A673 (cell line): ENCODE measurements around the gene AFAP1. TPM values are rescaled to one million over a fixed set of nuclear protein-coding genes. Genes with fewer than 3 reads are reported as not detected.
A peak's percentile ranks its signal among the peaks of the same experiment; 100 is the strongest.

Experiments
- BruUV-seq: library from RNA; stranded (reverse); fragments of 400-500 nt; replicated peaks from 2 replicates; lab custom pipeline; 2021; lab: Mats Ljungman, UMichigan
- CTCF ChIA-PET: fragments of 300-600 bp; sonication (Branson Sonifier 250); formaldehyde crosslinking; loops from one replicate; lab custom pipeline; 2022; ENCODE audit warnings: antibody characterized with exemption; lab: Charles Lee
- POLR2A ChIA-PET: fragments of 300-600 bp; sonication (Branson Sonifier 250); formaldehyde crosslinking; loops from one replicate; lab custom pipeline; 2022; ENCODE audit warnings: antibody characterized with exemption; ENCODE audit not compliant: low non-redundant PET; lab: Charles Lee
- DNase-seq: peaks from one replicate; pipeline ENCODE4 v3.0.0-alpha.2; 2015; ENCODE audit warnings: low spot score
- H3K27ac ChIP-seq: fragments of 200-600 bp; sonication (generic); 2 replicates; pipeline ENCODE4 v1.5.1; 2016; ENCODE audit warnings: mixed run types, low read depth, mild to moderate bottlenecking, mixed read lengths, antibody characterized with exemption, low read length; ENCODE audit not compliant: poor library complexity, severe bottlenecking
- H3K27me3 ChIP-seq: fragments of 200-600 bp; sonication (generic); replicated peaks from 2 replicates; pipeline ENCODE4 v1.6.1; 2017; ENCODE audit warnings: mixed run types, low read depth, mild to moderate bottlenecking, mixed read lengths, antibody characterized with exemption, low read length; ENCODE audit not compliant: insufficient read depth, poor library complexity
- H3K36me3 ChIP-seq: fragments of 200-600 bp; sonication (generic); 2 replicates; pipeline ENCODE4 v1.6.1; 2016; ENCODE audit warnings: mixed run types, mild to moderate bottlenecking, mixed read lengths, antibody characterized with exemption, low read length; ENCODE audit not compliant: insufficient read depth, poor library complexity, severe bottlenecking
- H3K4me1 ChIP-seq: fragments of 200-600 bp; sonication (generic); 2 replicates; pipeline ENCODE4 v1.6.1; 2017; ENCODE audit warnings: mixed run types, mild to moderate bottlenecking, mixed read lengths, antibody characterized with exemption, low read length; ENCODE audit not compliant: insufficient read depth, poor library complexity, severe bottlenecking
- H3K4me3 ChIP-seq: fragments of 200-600 bp; sonication (generic); 2 replicates; pipeline ENCODE4 v1.5.1; 2016; ENCODE audit warnings: low read depth, mixed run types, mild to moderate bottlenecking, mixed read lengths, low read length; ENCODE audit not compliant: poor library complexity, severe bottlenecking
- H3K9me3 ChIP-seq: fragments of 200-600 bp; sonication (generic); 2 replicates; pipeline ENCODE4 v1.6.1; 2016; ENCODE audit warnings: mixed run types, low read depth, mild to moderate bottlenecking, mixed read lengths, antibody characterized with exemption, low read length; ENCODE audit not compliant: poor library complexity, severe bottlenecking
- CTCF ChIP-seq: fragments of 300-800, 200-600 bp; sonication (generic); conservative IDR thresholded peaks from 2 replicates; pipeline ENCODE4 v1.5.1; 2017; ENCODE audit warnings: low read depth, mild to moderate bottlenecking, antibody characterized with exemption, low read length, moderate library complexity, mixed read lengths
- EZH2 ChIP-seq: fragments of 200-600 bp; sonication (generic); IDR thresholded peaks from 2 replicates; pipeline ENCODE4 v1.6.1; 2017; ENCODE audit warnings: borderline replicate concordance, low read depth, mild to moderate bottlenecking, mixed read lengths, antibody characterized with exemption, low read length; ENCODE audit not compliant: poor library complexity, severe bottlenecking
- intact Hi-C: fragments of 100-400 bp; cut with micrococcal nuclease; formaldehyde crosslinking; loops from one replicate; pipeline ENCODE4 v1.10.0; 2022; ENCODE audit not compliant: unreplicated experiment
- total RNA-seq: library from RNA; stranded (reverse); gene quantifications from 2 replicates; pipeline ENCODE4 v1.2.3, GENCODE V29; 2021

AFAP1 gene
- total RNA-seq, 1 experiment from 2014 or later = 42.6 TPM

DNA sequence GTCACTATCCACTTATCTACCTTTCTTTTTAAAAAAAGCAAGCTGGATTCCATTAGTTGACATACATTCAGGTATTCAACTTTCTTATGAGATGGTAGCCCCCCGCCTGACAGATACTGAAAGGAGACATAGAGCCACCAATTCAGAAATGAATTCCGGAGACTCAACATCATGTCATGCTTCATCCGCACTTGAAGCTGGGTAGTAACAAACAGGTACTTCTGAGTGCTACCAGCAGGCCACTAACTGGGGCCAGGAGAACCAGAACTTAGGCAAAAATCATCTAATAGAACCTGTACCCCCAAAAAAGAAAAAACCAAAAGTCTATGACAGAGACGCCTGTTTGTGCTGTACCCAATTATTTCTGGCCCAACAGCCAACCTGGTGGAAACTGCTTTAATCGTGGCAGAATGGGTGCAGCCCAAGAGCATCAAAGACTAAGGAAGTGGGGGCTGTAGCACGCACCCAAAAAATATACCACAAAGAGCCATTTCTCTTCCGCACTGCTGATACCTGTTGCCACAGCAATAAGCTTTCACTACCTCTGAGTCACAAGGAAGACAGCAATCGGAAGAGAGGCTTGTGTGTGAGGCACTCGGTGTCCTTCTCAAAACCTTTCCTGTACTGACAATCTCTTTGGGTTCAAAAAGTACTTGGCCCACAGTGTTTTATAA is 84.8 kb downstream of the AFAP1 start:
- DNase-seq = no peak
- peaks cover 33% of the 10 kb centered on the region for H3K4me1 ChIP-seq
- H3K36me3 ChIP-seq = peaks cover 19% of the 10 kb centered on the region
- intact Hi-C loops = no loop called here
- POLR2A ChIA-PET = interaction anchor here (0.6 kb wide), 1 partner anchor 52 kb away, joined by 10 read pairs; no protein-coding TSS in a partner anchor
- no peak overlapping the region for H3K4me3 ChIP-seq
- CTCF ChIA-PET = no interaction called here
- H3K27me3 ChIP-seq = no peaks in the 10 kb centered on the region
- H3K27ac ChIP-seq = peak overlapping the region; percentile 5
- no peak for TF ChIP-seq EZH2
- TF ChIP-seq CTCF = no peak
- no peaks in the 10 kb centered on the region for H3K9me3 ChIP-seq
- no TSS peak for BruUV-seq

GRCh38 chr4:7854216-7854615 is 85.4 kb downstream of the AFAP1 start:
- H3K27ac ChIP-seq = no peak overlapping the region
- no peak for DNase-seq
- H3K4me1 ChIP-seq = peaks cover 27% of the 10 kb centered on the region
- peaks cover 19% of the 10 kb centered on the region for H3K36me3 ChIP-seq
- CTCF ChIA-PET = no interaction called here
- intact Hi-C loops = no loop called here
- POLR2A ChIA-PET = no interaction called here
- no peaks in the 10 kb centered on the region for H3K27me3 ChIP-seq
- TF ChIP-seq CTCF = no peak
- no peak for TF ChIP-seq EZH2
- no TSS peak for BruUV-seq
- H3K9me3 ChIP-seq = no peaks in the 10 kb centered on the region
- no peak overlapping the region for H3K4me3 ChIP-seq

- ChIA-PET POLR2A (no interaction called here), CTCF (no interaction called here)
- Histone ChIP-seq H3K4me1 (peaks cover 21% of the 10 kb centered on the region), H3K36me3 (peaks cover 19% of the 10 kb centered on the region), H3K4me3 (no peak overlapping the region), H3K27me3 (no peaks in the 10 kb centered on the region), H3K9me3 (no peaks in the 10 kb centered on the region), H3K27ac (no peak overlapping the region)
- intact Hi-C loops = no loop called here
- TF ChIP-seq EZH2 (no peak), CTCF (no peak)
- BruUV-seq = no TSS peak
- no peak for DNase-seq
These were observed 86.4 kb downstream of the AFAP1 start for GRCh38 chr4:7853271-7853670.
